Measurements from ENCODE around the gene MCEMP1.

DNA sequence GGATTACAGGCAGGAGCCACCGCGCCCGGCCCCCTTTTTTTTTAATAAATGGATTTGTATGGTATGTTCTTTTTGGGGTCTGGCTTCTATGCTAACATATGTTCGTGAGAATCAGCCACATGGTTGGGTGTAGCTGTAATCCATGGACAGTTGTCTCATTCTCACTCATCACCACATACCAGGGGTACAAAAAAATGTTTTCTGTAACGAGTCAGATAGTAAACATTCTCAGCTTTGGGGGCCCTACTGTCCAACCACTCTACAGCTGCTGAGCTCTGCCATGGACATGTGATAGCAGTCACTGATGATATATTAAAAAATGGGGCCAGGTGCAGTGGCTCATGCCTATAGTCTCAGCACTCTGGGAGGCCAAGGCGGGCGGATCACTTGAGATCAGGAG lies 13.2 kb upstream of the MCEMP1 start:
- TF ChIP-seq POLR2A (IDR thresholded peaks at IDR 0.05): no peak
- TF ChIP-seq, protein P1, sequence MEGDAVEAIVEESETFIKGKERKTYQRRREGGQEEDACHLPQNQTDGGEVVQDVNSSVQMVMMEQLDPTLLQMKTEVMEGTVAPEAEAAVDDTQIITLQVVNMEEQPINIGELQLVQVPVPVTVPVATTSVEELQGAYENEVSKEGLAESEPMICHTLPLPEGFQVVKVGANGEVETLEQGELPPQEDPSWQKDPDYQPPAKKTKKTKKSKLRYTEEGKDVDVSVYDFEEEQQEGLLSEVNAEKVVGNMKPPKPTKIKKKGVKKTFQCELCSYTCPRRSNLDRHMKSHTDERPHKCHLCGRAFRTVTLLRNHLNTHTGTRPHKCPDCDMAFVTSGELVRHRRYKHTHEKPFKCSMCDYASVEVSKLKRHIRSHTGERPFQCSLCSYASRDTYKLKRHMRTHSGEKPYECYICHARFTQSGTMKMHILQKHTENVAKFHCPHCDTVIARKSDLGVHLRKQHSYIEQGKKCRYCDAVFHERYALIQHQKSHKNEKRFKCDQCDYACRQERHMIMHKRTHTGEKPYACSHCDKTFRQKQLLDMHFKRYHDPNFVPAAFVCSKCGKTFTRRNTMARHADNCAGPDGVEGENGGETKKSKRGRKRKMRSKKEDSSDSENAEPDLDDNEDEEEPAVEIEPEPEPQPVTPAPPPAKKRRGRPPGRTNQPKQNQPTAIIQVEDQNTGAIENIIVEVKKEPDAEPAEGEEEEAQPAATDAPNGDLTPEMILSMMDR (IDR thresholded peaks at IDR 0.05): no peak
